HG03354 (cell line): ENCODE data around the gene RNF220.

Source experiments
- ATAC-seq: cut with Tn5 transposase; IDR thresholded peaks from one replicate; pipeline ENCODE4 v1.9.1; 2021; ENCODE audit warnings: mild to moderate bottlenecking; ENCODE audit not compliant: unreplicated experiment, poor library complexity, severe bottlenecking

RNF220 gene

DNA sequence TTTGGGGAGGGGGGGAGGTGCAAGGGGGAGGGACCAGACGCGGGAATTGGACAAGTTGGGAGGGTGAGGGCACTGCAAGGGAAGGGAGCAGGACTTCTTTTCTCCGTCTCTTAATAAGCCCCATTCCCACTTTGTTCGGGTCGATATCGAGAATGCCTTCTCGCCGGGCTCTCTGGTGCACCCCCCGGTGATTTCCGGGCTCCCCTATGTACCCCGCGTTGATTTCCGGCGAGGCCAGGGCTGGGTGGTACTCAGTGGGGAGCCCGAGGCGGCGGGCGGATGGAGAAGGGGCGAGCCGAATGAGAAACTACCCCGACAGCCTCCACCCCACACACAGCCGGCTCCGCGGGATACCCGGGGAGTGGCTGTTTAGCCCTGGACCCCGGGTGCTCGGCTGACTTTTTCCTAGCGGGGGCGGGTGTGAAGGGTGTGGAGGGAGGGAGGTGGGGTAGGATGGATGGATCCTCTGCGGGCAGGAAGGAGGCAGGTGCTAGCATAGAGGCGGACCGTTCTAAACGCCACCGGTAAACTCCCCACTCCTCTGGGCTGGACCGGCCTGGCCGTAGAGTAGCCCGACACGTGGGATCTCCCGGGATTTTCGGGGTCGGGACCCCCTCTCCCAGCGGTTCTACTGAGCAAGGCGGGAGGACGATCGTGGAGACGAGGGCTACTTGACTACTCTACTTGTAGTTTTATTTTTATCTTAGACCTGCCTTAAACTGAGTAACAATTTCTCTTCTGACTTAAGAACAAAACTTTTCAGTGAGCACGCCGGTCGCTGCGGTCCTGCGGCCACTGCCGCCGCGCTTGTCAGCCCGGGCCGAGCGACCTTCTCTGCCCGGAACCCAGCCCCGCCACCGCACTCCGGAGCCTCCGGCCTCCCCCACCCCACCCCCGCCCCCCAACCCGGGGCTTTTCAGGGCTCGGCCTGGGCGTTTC is 1.0 kb downstream of the RNF220 start:
- ATAC-seq: no peak

DNA sequence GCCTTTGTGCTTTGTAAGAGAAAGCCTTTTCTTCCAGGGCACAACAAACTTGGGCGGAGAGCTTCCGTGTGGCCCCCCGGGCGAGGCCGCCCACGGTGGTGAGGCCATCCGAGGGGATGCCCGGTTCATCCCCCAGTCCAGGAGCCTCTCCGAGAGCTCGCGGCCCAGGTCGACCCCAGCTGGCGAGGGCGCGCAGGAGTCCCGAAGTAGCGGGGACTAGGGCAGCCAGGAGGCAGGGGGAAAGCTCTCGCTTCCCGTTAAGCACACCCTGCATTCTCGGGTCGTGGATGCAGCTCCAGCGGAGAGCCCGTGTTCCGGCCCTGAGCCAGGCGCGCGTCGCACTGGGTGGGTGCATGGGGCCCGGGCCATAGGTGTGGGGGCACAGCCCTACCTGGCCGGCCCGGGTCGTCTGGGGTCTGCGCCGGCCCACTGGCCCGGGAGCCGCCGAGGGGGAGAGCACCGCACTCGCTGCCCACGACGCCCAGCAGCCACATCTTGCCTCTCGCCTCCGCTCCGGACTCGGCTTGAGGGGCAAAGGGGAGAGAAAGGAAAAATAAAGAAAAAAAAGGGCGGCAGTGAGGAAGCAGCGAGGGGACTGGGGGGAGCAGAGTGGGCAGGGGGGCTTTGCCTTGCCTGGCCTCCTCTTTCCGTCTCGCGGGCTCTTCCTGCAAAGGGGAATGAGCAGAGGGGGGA is 1.8 kb downstream of the RNF220 start:
- ATAC-seq: no peak

GRCh38 chr1:44407430-44408211 is 2.6 kb downstream of the RNF220 start:
- no peak for ATAC-seq

- ATAC-seq: no peak
Observed at GRCh38 chr1:44408212-44408582, 3.1 kb downstream of the RNF220 start.

GRCh38 chr1:44408632-44409602 is 3.9 kb downstream of the RNF220 start:
- ATAC-seq: no peak

- ATAC-seq: no peak
Observed at GRCh38 chr1:44409757-44410156, 4.7 kb downstream of the RNF220 start.

GRCh38 chr1:44411861-44412260 is 6.8 kb downstream of the RNF220 start:
- no peak for ATAC-seq

DNA sequence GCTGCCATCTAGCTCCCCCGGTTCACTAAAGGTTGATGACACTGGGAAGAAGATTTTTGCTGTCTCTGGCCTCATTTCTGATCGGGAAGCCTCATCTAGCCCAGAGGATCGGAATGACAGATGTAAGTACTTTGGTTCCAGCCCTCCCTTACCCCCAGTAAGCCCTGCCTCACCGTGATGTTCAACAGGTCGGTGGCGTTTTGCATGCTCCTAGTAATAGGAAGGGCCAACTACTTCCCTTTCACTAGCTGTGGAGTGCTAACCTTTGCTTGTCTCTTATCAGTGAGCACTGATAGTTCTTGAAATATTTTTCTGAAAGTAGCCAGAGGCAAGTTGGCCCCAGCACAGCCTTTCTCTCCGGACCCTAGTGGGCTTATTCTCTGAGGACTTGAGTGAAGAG is 7.5 kb downstream of the RNF220 start:
- no peak for ATAC-seq

DNA sequence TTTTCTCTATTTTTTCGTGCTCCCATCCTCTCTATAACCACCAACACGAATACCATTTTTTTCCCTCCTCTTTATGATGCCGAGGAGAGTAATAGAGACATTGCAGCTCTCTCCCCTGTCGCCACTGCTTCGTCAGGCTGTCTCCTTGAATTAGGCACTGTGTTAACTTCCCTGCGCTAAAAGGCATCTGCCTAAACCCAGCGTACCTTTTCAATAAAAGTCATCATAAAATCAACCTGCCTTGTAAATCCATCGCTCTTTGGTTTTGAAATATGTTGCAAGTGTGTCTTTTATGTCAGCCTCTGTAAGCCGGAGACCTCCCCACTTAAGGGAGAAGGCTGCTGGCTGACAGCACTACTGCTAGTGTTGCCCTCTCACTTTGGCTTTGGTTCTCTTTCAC is 8.7 kb downstream of the RNF220 start:
- ATAC-seq: no peak

GRCh38 chr1:44415013-44415412 is 10.0 kb downstream of the RNF220 start:
- ATAC-seq: no peak

DNA sequence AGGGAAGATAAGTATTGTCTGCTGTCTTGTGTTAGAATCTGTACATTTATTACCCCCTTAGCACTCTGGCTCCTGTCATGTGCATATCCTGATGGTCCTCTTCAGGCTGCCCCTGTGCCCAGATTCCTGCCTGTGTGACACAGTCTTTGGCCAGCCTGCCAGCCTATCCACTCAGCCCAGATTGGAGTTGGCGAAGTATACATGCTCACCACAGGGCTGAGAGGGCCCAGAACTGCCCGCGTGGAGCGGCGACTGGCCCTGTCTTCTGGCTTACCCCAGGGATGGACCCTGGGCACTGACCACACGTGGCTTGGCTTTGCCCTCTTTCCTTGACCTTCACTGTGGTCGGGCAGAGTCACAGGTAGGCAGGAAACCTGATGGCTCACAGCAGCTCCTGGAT is 11.4 kb downstream of the RNF220 start:
- ATAC-seq: no peak

- no peak for ATAC-seq
Observed at GRCh38 chr1:44417351-44418021, 12.4 kb downstream of the RNF220 start.

DNA sequence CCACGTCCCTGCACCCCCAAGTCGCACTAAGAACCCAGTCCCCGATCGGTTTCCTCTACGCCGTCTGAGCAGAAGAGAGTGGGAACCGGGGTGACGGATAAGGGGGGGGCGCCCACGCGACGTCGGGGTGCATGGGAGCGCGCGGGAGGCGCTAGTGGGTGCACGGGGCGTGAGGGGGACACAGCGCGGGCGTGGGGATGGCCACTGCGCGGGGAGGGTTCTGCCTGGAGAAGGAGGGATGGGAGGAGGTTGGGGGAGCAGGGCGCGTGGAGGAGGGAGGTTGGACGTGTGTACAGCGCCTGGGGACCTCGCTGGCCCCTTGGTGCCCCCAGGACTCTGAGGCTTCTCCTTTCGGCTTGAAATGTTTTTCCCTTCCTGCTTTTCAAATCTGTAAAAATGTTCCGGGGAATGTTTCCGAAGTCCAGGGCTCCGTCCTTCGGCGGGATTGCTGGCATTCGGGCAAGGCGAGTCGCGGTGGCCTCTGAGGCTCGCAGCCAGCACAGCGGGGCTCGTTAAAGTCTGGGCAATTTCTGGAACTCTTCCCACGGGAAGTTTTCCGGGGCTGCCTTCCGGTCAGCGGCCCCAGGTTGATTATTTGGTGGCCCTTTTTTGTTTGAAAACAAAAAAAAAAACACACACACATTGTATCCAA is 13.1 kb downstream of the RNF220 start:
- no peak for ATAC-seq

- ATAC-seq: no peak
Observed at GRCh38 chr1:44419901-44420300, 14.8 kb downstream of the RNF220 start.

DNA sequence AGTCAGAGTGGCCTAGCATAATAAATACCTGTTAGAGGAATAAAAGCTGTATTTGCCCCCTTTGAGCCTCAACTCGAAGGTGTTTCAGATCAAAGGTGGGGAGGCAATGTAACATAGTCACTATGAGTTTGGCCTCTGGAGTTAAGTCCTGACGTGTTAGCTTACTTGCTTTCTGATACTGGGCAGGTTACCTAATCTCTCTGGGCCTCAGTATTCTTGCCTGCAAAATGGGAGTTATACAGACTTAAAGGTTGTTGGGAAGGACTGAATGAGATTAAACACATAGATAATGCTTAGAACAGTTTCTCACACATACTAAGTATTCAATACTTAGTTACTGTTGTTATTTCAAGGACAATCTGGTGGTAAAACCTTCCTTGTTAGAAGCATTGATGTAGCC is 15.5 kb downstream of the RNF220 start:
- no peak for ATAC-seq

GRCh38 chr1:44421446-44421884 is 16.4 kb downstream of the RNF220 start:
- ATAC-seq: no peak

DNA sequence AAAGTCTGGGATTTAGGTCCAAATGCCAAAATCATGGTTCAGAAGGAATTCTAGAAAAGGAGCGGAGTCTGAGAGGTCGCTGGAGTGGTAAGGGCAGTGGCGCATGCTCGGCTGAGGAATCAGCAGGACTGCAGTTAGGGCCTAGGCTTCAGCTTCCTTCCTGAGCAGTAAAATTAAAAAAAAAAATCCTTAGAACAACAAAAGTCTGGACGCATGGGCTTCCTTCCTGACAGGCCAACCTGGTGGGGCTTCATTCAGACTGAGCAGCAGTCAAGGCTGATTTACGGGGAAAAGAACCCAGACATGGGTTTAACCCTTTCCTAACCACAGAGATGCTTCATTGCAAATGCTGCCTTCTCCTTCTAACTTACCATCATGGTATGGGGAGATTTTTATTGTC is 17.1 kb downstream of the RNF220 start:
- ATAC-seq: no peak
